Smooth muscle cell (in vitro differentiated cells): ENCODE results near the gene PSTPIP2. TPM values are rescaled to one million over a fixed set of nuclear protein-coding genes. Genes with fewer than 3 reads are reported as not detected.

Source experiments
- DNase-seq: peaks from one replicate; lab custom pipeline; 2025; ENCODE audit not compliant: unreplicated experiment; lab: John Stamatoyannopoulos, UW
- H2AFZ ChIP-seq: fragments of 200-600 bp; sonication (generic); 2 replicates; pipeline ENCODE4 v1.6.0; 2016; ENCODE audit warnings: antibody characterized with exemption, low read depth, mild to moderate bottlenecking
- H3F3A ChIP-seq: fragments of 200-600 bp; sonication (generic); 2 replicates; pipeline ENCODE4 v1.6.0; 2017; ENCODE audit warnings: antibody characterized with exemption, low read depth
- H3K27ac ChIP-seq: fragments of 200-600 bp; sonication (generic); 2 replicates; pipeline ENCODE4 v1.5.1; 2016; ENCODE audit warnings: low read depth, mild to moderate bottlenecking
- H3K27me3 ChIP-seq: fragments of 200-600 bp; sonication (generic); 2 replicates; pipeline ENCODE4 v1.6.1; 2016; ENCODE audit warnings: low read depth, mild to moderate bottlenecking
- H3K36me3 ChIP-seq: fragments of 200-600 bp; sonication (generic); 2 replicates; pipeline ENCODE4 v1.5.1; 2016; ENCODE audit warnings: low read depth
- H3K4me1 ChIP-seq: fragments of 200-600 bp; sonication (generic); 2 replicates; pipeline ENCODE4 v1.5.1; 2016; ENCODE audit warnings: low read depth
- H3K4me2 ChIP-seq: fragments of 200-600 bp; sonication (generic); 2 replicates; pipeline ENCODE4 v1.6.0; 2016; ENCODE audit warnings: mild to moderate bottlenecking
- H3K4me3 ChIP-seq: fragments of 200-600 bp; sonication (generic); 2 replicates; pipeline ENCODE4 v1.5.1; 2016; ENCODE audit warnings: mild to moderate bottlenecking
- H3K79me2 ChIP-seq: fragments of 200-600 bp; sonication (generic); 2 replicates; pipeline ENCODE4 v1.6.0; 2016; ENCODE audit warnings: low read depth, mild to moderate bottlenecking
- H3K9ac ChIP-seq: fragments of 200-600 bp; sonication (generic); 2 replicates; pipeline ENCODE4 v1.6.0; 2016; ENCODE audit warnings: low read depth
- H3K9me3 ChIP-seq: fragments of 200-600 bp; sonication (generic); replicated peaks from 2 replicates; pipeline ENCODE4 v1.5.1; 2016; ENCODE audit warnings: low read depth
- H4K20me1 ChIP-seq: fragments of 200-600 bp; sonication (generic); 2 replicates; pipeline ENCODE4 v1.6.0; 2016; ENCODE audit warnings: low read depth
- WGBS: methylation state at CpG from one replicate; pipeline ENCODE4 v1.1.7; 2016; ENCODE audit warnings: low lambda C conversion rate; 5-methylcytosine and 5-hydroxymethylcytosine counted together
- polyA plus RNA-seq: library from polyadenylated mRNA; unstranded; fragments of >200 nt; fragmentation: Nextera tagmentation; extraction: Ambion mirVana; gene quantifications from 2 replicates; pipeline ENCODE4 v1.2.1, GENCODE V29; 2016
- total RNA-seq: library from RNA; depleted of rRNA; stranded (reverse); fragments of >200 nt; gene quantifications from 2 replicates; pipeline ENCODE4 v1.2.3, GENCODE V29; 2014
- TF ChIP-seq, protein P1 (sequence below): fragments of 200-600 bp; sonication (generic); IDR thresholded peaks from 2 replicates; pipeline ENCODE4 v1.5.1; 2017; ENCODE audit warnings: borderline replicate concordance, mild to moderate bottlenecking, antibody characterized with exemption; ENCODE audit not compliant: insufficient read depth, poor library complexity, severe bottlenecking

The PSTPIP2 gene
- total and polyA plus RNA-seq, 2 experiments from 2014 or later, result 6.5 to 14.0 TPM

DNA sequence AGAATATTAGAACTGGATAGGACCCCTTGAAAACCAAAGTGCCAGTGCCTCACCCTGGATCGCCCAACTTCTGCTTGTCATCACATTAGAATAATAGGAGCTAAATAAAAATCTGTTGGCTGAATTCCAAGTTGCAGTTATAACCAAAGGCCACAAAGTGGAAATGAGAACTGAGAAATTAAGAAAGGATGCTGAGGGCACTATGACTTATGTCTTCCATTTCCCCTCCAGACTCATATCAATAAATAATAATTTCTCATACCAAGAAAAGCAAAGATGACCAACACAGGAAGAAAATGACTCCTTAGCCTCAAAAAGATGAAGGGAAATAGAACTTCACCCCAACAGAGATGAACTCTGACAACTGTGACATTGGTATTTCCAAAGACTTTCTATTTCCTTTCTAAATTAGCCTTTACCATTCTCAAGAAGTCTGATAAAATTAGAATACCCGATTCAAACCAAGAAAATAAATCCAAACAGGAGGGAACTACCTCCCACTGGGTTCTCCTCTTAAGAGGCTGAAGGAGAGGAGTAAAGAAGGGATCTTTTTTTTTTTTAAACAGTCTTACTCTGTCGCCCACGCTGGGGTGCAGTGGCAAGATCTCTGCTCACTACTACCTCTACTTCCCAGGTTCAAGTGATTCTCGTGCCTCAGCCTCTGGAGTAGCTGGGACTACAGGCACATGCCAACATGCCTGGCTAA is 58.4 kb downstream of the PSTPIP2 start:
- Histone ChIP-seq H3K9me3 (no peaks in the 10 kb centered on the region), H3K36me3 (no peaks in the 10 kb centered on the region), H3K27me3 (no peaks in the 10 kb centered on the region), H4K20me1 (no peaks in the 10 kb centered on the region), H3K4me3 (no peak overlapping the region), H3K27ac (no peak overlapping the region), H3F3A (no peaks in the 10 kb centered on the region), H3K4me2 (no peak overlapping the region), H3K79me2 (no peaks in the 10 kb centered on the region), H3K4me1 (no peaks in the 10 kb centered on the region), H2AFZ (no peak overlapping the region), H3K9ac (no peak overlapping the region)
- 97% methylated on average over 5 of the region's 5 CpGs for WGBS
- TF ChIP-seq, protein P1, sequence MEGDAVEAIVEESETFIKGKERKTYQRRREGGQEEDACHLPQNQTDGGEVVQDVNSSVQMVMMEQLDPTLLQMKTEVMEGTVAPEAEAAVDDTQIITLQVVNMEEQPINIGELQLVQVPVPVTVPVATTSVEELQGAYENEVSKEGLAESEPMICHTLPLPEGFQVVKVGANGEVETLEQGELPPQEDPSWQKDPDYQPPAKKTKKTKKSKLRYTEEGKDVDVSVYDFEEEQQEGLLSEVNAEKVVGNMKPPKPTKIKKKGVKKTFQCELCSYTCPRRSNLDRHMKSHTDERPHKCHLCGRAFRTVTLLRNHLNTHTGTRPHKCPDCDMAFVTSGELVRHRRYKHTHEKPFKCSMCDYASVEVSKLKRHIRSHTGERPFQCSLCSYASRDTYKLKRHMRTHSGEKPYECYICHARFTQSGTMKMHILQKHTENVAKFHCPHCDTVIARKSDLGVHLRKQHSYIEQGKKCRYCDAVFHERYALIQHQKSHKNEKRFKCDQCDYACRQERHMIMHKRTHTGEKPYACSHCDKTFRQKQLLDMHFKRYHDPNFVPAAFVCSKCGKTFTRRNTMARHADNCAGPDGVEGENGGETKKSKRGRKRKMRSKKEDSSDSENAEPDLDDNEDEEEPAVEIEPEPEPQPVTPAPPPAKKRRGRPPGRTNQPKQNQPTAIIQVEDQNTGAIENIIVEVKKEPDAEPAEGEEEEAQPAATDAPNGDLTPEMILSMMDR, result no peak
- no peak for DNase-seq

DNA sequence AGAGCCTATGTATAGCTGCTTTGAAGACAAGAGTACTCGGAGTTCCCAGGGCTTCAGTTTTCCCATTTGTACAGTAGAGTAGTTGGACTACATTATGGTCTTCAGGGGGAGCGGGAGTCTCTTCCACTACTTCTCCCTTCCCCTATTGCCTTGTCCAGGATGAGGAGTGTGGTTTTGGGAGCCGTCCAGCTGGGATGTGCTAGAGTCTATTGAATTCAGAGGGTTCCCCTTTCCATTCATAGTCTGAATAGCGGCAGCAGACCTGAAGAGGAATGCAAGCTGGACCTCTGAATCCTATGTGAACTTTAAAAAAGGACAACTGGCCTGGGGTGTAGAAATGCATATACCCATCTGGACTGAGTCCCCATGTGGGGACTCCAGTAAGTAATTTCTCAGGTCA is 61.4 kb downstream of the PSTPIP2 start:
- H3K4me3 ChIP-seq, result no peak overlapping the region
- no peaks in the 10 kb centered on the region for H3F3A ChIP-seq
- no peaks in the 10 kb centered on the region for H3K79me2 ChIP-seq
- H2AFZ ChIP-seq, result no peak overlapping the region
- no peaks in the 10 kb centered on the region for H4K20me1 ChIP-seq
- no peak overlapping the region for H3K4me2 ChIP-seq
- no peaks in the 10 kb centered on the region for H3K27me3 ChIP-seq
- no peak overlapping the region for H3K9ac ChIP-seq
- DNase-seq, result no peak
- TF ChIP-seq, protein P1, result no peak
- H3K4me1 ChIP-seq, result no peaks in the 10 kb centered on the region
- H3K27ac ChIP-seq, result no peak overlapping the region
- WGBS, result 97% methylated on average over 4 of the region's 4 CpGs
- no peaks in the 10 kb centered on the region for H3K9me3 ChIP-seq
- no peaks in the 10 kb centered on the region for H3K36me3 ChIP-seq

DNA sequence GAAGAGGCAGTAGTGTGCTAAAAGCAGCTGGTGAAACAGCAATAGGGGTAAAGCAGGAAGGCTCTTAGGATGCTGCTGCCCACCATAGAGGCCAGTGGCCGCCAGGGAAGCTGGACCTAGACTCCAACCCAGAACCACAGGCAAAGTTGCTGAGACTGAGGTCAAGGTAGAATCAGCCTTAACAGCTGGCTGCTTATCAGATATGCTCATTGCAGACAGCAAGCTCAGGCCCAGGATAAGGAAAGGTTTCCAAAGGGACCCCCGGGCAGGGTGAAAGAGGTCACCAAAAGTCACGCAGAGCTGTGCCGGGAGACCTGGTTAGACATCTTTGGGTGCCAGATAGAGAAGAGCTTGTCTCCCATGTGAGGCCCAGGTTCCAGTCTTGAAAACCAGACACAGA is 62.0 kb downstream of the PSTPIP2 start:
- 93% methylated on average over 4 of the region's 4 CpGs for WGBS
- no peak overlapping the region for H3K4me2 ChIP-seq
- H3K4me3 ChIP-seq, result no peak overlapping the region
- no peaks in the 10 kb centered on the region for H3K36me3 ChIP-seq
- H2AFZ ChIP-seq, result no peak overlapping the region
- H3K79me2 ChIP-seq, result no peaks in the 10 kb centered on the region
- no peaks in the 10 kb centered on the region for H4K20me1 ChIP-seq
- H3K9ac ChIP-seq, result no peak overlapping the region
- TF ChIP-seq, protein P1, result no peak
- H3K4me1 ChIP-seq, result no peaks in the 10 kb centered on the region
- H3K27me3 ChIP-seq, result no peaks in the 10 kb centered on the region
- no peaks in the 10 kb centered on the region for H3K9me3 ChIP-seq
- no peak overlapping the region for H3K27ac ChIP-seq
- DNase-seq, result no peak
- H3F3A ChIP-seq, result no peaks in the 10 kb centered on the region

DNA sequence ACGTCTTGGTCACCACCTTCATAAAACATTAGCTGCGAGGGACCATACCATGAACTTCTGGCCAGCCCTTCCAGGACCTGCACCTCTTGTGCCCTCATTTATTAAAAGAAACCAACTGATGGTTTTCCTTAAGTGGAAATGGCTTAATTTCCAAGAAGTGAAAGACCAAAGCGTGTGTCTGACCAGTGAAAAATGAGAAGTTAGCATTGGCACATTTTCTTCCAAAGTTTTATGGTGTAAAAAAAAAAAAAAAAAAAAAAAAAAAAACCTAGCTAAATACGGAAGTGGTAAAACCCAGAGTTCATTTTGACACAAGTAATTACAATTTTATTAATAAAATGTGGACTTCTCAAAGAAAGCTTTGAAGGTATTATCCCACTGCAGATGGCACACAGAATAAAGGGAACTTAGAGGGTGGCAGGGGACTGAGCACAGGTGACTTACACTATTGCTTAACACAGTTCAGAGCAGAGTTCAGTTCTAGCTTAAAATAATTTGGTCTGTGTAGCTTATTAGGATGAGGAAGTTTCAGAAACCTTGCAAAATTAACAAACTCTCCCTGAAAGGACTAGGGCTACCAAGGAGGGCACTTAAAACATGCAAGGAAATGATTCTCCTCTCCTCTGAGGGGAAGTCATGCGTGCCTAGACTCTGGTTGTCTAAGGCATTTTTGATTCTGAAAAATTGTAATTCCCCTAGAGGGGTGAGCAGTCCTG is 62.8 kb downstream of the PSTPIP2 start:
- no peaks in the 10 kb centered on the region for H4K20me1 ChIP-seq
- H3K4me2 ChIP-seq, result no peak overlapping the region
- no peak overlapping the region for H2AFZ ChIP-seq
- WGBS, result 95% methylated on average over 5 of the region's 5 CpGs
- H3K36me3 ChIP-seq, result no peaks in the 10 kb centered on the region
- H3K9me3 ChIP-seq, result no peaks in the 10 kb centered on the region
- no peak overlapping the region for H3K4me3 ChIP-seq
- no peak overlapping the region for H3K9ac ChIP-seq
- no peaks in the 10 kb centered on the region for H3K4me1 ChIP-seq
- no peak for DNase-seq
- TF ChIP-seq, protein P1, result no peak
- no peaks in the 10 kb centered on the region for H3K27me3 ChIP-seq
- H3F3A ChIP-seq, result no peaks in the 10 kb centered on the region
- no peaks in the 10 kb centered on the region for H3K79me2 ChIP-seq
- H3K27ac ChIP-seq, result no peak overlapping the region
